ENCODE results near the gene IL24.

DNA sequence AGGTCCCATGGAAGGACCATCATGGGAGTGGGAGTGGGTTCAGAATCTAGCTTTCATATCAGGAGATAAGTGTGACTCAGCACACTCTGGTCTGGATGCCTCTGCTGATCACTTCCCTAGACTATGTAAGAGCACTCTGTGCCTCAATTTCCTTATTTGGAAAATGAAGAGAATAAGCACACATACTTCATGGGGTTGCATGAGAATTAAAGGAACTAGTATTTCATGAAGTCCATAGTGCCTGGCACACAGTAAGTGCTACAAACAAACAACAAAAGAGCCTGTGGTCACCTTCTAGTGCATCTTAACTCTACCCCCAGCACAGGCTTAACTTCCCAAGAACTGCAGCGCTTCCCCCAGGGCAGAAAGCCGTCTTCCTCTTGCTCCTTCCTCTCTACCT, 41.4 kb upstream of the IL24 start:
- TF ChIP-seq, protein P1, sequence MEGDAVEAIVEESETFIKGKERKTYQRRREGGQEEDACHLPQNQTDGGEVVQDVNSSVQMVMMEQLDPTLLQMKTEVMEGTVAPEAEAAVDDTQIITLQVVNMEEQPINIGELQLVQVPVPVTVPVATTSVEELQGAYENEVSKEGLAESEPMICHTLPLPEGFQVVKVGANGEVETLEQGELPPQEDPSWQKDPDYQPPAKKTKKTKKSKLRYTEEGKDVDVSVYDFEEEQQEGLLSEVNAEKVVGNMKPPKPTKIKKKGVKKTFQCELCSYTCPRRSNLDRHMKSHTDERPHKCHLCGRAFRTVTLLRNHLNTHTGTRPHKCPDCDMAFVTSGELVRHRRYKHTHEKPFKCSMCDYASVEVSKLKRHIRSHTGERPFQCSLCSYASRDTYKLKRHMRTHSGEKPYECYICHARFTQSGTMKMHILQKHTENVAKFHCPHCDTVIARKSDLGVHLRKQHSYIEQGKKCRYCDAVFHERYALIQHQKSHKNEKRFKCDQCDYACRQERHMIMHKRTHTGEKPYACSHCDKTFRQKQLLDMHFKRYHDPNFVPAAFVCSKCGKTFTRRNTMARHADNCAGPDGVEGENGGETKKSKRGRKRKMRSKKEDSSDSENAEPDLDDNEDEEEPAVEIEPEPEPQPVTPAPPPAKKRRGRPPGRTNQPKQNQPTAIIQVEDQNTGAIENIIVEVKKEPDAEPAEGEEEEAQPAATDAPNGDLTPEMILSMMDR (IDR thresholded peaks at IDR 0.05 in 2 of 3, conservative IDR thresholded peaks at IDR 0.05 in 1 of 3; ENCODE audit: borderline replicate concordance in 1 of 3, insufficient read depth in 1 of 3, low read depth in 2 of 3, low read length in 2 of 3) = no peak
- TF ChIP-seq SIN3A (IDR thresholded peaks at IDR 0.05; ENCODE audit: low read depth) = no peak
- TF ChIP-seq, protein P2, sequence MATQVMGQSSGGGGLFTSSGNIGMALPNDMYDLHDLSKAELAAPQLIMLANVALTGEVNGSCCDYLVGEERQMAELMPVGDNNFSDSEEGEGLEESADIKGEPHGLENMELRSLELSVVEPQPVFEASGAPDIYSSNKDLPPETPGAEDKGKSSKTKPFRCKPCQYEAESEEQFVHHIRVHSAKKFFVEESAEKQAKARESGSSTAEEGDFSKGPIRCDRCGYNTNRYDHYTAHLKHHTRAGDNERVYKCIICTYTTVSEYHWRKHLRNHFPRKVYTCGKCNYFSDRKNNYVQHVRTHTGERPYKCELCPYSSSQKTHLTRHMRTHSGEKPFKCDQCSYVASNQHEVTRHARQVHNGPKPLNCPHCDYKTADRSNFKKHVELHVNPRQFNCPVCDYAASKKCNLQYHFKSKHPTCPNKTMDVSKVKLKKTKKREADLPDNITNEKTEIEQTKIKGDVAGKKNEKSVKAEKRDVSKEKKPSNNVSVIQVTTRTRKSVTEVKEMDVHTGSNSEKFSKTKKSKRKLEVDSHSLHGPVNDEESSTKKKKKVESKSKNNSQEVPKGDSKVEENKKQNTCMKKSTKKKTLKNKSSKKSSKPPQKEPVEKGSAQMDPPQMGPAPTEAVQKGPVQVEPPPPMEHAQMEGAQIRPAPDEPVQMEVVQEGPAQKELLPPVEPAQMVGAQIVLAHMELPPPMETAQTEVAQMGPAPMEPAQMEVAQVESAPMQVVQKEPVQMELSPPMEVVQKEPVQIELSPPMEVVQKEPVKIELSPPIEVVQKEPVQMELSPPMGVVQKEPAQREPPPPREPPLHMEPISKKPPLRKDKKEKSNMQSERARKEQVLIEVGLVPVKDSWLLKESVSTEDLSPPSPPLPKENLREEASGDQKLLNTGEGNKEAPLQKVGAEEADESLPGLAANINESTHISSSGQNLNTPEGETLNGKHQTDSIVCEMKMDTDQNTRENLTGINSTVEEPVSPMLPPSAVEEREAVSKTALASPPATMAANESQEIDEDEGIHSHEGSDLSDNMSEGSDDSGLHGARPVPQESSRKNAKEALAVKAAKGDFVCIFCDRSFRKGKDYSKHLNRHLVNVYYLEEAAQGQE (IDR thresholded peaks at IDR 0.05; ENCODE audit: low read depth) = no peak
- no peak for TF ChIP-seq TCF7L2 (IDR thresholded peaks at IDR 0.05; ENCODE audit: borderline replicate concordance, extremely low read depth, insufficient read depth, insufficient read length)
- TF ChIP-seq EZH2 (IDR thresholded peaks at IDR 0.05) = no peak
- TF ChIP-seq EZH2phosphoT487 (IDR thresholded peaks at IDR 0.05; ENCODE audit: borderline replicate concordance) = no peak
- TF ChIP-seq, protein P3, sequence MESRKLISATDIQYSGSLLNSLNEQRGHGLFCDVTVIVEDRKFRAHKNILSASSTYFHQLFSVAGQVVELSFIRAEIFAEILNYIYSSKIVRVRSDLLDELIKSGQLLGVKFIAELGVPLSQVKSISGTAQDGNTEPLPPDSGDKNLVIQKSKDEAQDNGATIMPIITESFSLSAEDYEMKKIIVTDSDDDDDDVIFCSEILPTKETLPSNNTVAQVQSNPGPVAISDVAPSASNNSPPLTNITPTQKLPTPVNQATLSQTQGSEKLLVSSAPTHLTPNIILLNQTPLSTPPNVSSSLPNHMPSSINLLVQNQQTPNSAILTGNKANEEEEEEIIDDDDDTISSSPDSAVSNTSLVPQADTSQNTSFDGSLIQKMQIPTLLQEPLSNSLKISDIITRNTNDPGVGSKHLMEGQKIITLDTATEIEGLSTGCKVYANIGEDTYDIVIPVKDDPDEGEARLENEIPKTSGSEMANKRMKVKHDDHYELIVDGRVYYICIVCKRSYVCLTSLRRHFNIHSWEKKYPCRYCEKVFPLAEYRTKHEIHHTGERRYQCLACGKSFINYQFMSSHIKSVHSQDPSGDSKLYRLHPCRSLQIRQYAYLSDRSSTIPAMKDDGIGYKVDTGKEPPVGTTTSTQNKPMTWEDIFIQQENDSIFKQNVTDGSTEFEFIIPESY (IDR thresholded peaks at IDR 0.05; ENCODE audit: extremely low read depth, insufficient replicate concordance, low read length) = no peak
